Hypothalamus (tissue), 51 donors: Measurements from ENCODE around the gene C11orf71.

Experiments
- DNase-seq, 51 donors: peaks; one replicate each; lab custom pipeline; 2025; lab: John Stamatoyannopoulos, UW

The C11orf71 gene

DNA sequence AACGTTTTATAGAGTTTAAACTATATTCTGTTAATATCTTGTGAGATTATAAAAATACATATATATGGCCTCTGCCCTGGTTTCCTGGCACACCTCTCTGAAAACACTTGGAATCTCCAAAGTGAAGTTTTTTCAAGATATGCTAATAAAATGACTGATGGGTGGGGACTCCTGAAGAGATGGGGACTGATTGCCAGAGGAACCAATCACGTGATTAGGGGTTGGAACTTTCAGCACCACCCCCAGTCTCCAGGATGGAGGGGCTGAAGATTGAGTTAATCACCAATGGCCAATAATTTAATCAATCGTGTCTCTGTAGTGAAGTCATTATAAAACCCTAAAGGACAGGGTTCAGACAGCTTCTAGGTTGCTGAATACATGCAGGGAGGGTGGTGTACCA, 37.4 kb downstream of the C11orf71 start:
- DNase-seq, result no peak

DNA sequence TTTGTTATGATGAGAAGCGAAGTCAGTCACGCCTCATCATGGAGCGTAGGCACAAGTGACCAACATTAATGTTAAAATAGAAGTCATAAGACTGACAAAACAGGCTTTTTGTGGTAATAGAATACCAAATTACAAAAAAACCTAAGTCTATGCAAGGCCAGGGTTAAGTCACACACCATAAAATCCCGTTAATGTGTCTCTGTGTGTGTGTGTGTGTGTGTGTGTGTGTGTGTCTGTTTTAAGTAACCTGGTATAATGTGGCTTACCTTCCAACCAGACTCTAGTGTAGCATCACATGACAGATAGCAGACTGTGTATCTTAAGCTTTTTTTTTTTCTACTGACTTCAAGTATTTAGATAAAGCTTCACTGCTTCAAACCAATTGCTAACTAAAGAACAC, 38.0 kb downstream of the C11orf71 start:
- no peak for DNase-seq

DNA sequence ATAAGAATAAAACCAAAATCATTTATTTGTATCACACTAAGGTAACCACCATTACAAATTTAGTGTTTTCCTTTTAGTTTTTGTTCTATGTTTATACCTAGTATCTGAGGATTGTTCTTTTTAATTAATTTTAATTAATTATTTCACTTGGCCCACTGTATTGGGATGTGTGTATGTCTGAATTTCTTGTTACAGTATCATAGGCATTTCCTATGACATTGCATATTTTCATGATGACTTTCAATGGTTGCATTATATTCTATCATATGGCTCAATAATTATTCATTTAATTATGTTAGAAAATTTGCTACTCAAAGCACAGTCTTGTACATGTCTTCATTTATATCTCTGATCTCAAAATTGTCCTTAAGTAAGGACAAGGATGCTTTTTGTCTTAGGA, 41.0 kb downstream of the C11orf71 start:
- no peak for DNase-seq

DNA sequence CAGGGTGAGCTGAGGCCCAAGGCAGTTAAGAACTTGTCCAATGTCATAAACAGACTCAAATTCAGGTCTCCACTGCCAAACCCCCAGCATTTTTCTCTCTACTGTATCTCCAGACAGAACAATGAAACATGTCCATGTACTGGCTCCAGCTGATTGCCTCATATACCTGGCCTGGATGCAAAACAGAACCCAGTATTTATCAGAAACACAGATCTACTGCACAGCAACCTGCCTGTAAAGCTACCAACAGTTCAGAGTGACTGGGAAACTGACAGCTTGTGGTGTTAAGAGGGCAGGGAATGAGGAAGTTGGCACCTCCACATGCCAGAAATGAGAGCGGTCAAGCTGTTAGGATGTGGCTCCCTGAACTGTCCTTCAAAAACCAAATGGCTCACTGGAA, 41.6 kb downstream of the C11orf71 start:
- DNase-seq, result no peak

DNA sequence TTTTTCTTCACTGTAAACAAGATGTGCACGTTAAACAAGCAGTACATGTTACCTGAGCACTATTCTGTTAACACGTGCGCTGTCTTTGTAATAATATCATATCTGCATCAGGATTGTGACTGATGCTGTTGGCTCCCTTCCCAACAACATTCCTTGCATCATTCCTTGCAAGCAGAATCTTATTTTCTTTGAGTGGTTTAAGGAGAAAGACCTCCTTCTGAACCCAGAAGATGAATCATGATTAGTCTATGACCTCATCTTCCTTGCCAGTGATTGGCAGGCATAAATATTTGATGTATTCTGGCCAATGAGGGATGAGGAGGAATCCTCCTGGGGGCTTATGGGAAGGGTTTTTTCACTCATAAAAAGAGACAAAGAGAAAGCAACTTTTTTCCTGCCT, 46.2 kb downstream of the C11orf71 start:
- no peak for DNase-seq

DNA sequence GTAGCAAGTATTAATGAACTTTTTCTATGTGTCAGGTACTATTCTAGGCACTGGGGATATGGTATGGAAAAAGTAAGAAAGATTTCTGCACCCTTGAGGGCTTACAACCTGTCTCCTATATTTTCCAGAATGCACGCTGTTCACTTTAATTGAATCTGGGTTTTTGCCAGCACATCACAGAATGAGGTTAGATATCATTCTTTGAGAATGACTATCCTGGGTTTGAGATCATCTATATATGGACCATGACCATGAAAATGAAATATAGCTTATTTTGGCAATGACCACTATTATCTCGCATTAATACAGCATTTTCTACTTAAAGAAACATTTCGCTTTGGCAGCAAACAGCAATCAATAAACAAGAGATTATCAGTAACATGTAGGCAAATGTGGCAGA, 46.9 kb downstream of the C11orf71 start:
- DNase-seq, result no peak

DNA sequence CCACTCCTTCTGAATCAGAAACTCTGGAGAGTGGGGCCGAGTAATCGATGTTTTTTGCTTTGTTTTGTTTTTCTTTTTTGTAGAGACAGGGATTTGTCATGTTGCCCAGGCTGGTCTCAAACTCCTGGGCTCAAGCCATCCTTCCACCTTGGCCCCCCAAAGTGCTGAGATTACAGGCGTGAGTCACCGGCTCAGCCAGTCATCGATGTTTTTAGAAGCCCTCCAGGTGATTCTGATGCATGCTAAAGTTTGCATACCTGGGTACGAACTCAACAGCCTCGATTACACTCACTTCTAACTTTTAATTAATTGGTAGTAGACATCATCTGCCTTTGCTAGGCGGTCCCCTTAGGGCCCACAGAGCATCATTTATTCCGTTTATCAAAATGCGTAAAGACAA, 50.3 kb downstream of the C11orf71 start:
- DNase-seq, result no peak
